Caco-2 (cell line): ENCODE measurements around the gene CENPM. TPM values are rescaled to one million over a fixed set of nuclear protein-coding genes. Genes with fewer than 3 reads are reported as not detected.

Experiments
- BruUV-seq: library from RNA; stranded (reverse); fragments of 400-500 nt; replicated peaks from 2 replicates; lab custom pipeline; 2021; lab: Mats Ljungman, UMichigan
- CTCF ChIA-PET: fragments of 300-600 bp; sonication (Branson Sonifier 250); formaldehyde crosslinking; loops from one replicate; lab custom pipeline; 2022; ENCODE audit warnings: antibody characterized with exemption; lab: Charles Lee
- POLR2A ChIA-PET: fragments of 300-600 bp; sonication (Branson Sonifier 250); formaldehyde crosslinking; loops from one replicate; lab custom pipeline; 2022; ENCODE audit warnings: antibody characterized with exemption; lab: Charles Lee
- DNase-seq, 2 experiments: peaks; one replicate each; pipeline versions ENCODE4 v3.0.0 to v3.0.0-alpha.2; 2020 to 2022
- H3K27me3 ChIP-seq: replicated peaks from 2 replicates; pipeline ENCODE4 v1.6.0; 2011; ENCODE audit warnings: low read length; ENCODE audit not compliant: control insufficient read depth, insufficient read depth
- H3K36me3 ChIP-seq: 2 replicates; pipeline ENCODE4 v1.5.1; 2011; ENCODE audit warnings: low read length; ENCODE audit not compliant: control insufficient read depth, insufficient read depth
- H3K4me1 ChIP-seq: fragments of 250-450 bp; sonication (Bioruptor Pico); 2 replicates; pipeline ENCODE4 v1.5.1; 2020; ENCODE audit warnings: mild to moderate bottlenecking
- H3K4me3 ChIP-seq: 2 replicates; pipeline ENCODE4 v1.5.1; 2011; ENCODE audit warnings: low read depth, mild to moderate bottlenecking, control low read depth, low read length
- H3K9me3 ChIP-seq: fragments of 250-450 bp; sonication (Bioruptor Pico); 2 replicates; pipeline ENCODE4 v1.5.1; 2020; ENCODE audit warnings: mild to moderate bottlenecking, moderate library complexity
- H3K27ac Mint-ChIP-seq: one replicate; pipeline ENCODE4 v1.8.0; 2022; ENCODE audit warnings: mixed read lengths; ENCODE audit not compliant: unreplicated experiment
- H3K27me3 Mint-ChIP-seq: one replicate; pipeline ENCODE4 v1.8.0; 2022; ENCODE audit warnings: mixed read lengths; ENCODE audit not compliant: insufficient read depth, unreplicated experiment
- H3K36me3 Mint-ChIP-seq: one replicate; pipeline ENCODE4 v1.8.0; 2022; ENCODE audit warnings: mild to moderate bottlenecking, mixed read lengths; ENCODE audit not compliant: insufficient read depth, unreplicated experiment
- H3K4me1 Mint-ChIP-seq: one replicate; pipeline ENCODE4 v1.8.0; 2022; ENCODE audit warnings: low read depth, mixed read lengths; ENCODE audit not compliant: unreplicated experiment
- H3K4me3 Mint-ChIP-seq: one replicate; pipeline ENCODE4 v1.8.0; 2022; ENCODE audit warnings: mild to moderate bottlenecking, moderate library complexity, mixed read lengths; ENCODE audit not compliant: unreplicated experiment
- H3K9me3 Mint-ChIP-seq: one replicate; pipeline ENCODE4 v1.8.0; 2022; ENCODE audit warnings: mixed read lengths; ENCODE audit not compliant: unreplicated experiment
- intact Hi-C: fragments of 100-400 bp; cut with micrococcal nuclease; formaldehyde crosslinking; loops from one replicate; pipeline ENCODE4 v1.10.0; 2022; ENCODE audit not compliant: unreplicated experiment
- total RNA-seq: library from RNA; stranded (reverse); gene quantifications from 2 replicates; pipeline ENCODE4 v1.2.3, GENCODE V29; 2022
- TF ChIP-seq, protein P1 (sequence below), 2 experiments: fragments of 200-600 bp in 1 of 2; IDR thresholded peaks; 1 replicate in 1 of 2; 2 replicates in 1 of 2; pipeline versions ENCODE4 v1.5.1 to v1.8.0; 2011 to 2022; ENCODE audit warnings: antibody characterized with exemption in 1 of 2, control low read depth in 1 of 2, inconsistent platforms in 1 of 2, low read depth in 1 of 2, low read length in 1 of 2, mild to moderate bottlenecking in 1 of 2, moderate library complexity in 1 of 2; ENCODE audit not compliant: insufficient read depth in 1 of 2, severe bottlenecking in 1 of 2, unreplicated experiment in 1 of 2

CENPM gene
- total RNA-seq, 1 experiment from 2014 or later, result 46.4 TPM

DNA sequence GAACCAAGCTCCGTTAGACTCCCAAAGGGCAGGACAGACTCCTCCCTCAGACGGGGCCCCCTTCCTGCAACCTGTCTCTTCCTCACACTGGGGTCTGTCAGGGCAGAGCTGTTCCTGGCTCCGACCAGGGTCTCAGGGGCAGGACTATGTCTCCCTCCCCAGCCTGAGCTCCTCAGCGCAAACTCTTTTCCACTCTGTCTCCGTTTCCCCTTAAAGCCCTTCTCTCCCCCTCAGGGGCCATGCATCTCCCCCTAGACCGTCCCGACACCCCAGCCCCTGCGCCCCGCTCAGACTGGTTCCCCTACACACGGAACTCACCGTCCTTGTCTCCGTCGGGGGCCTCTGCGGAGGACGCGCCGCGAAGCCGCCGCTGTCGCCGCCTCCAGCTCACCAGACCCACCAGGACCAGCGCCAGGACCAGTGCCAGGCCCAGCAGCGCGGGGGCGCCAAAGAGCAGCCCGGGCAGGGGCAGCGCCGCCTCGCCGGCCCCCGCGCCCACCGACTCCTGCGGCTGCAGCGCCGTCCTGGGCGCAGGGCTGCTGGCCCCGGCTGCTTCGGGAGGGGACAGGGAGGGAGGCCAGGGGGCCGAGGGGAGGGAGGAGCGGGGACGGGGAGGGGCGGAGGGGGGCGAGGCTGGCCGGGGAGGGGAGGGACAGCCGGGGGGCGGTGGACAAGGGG, 21.0 kb downstream of the CENPM start:
- no TSS peak for BruUV-seq
- Mint-ChIP-seq H3K4me1 (no peaks in the 10 kb centered on the region), H3K4me3 (peak overlapping the region; percentile 77), H3K36me3 (peaks cover 26% of the 10 kb centered on the region), H3K9me3 (no peaks in the 10 kb centered on the region), H3K27ac (no peak overlapping the region), H3K27me3 (no peaks in the 10 kb centered on the region)
- CTCF ChIA-PET, result interaction anchor here (0.5 to 1.8 kb wide), 21 partner anchors 9 to 739 kb away, joined by 3 to 20 read pairs (median 5); partner anchors contain the start of genes CCDC134, CENPM, NDUFA6 and SHISA8
- Histone ChIP-seq H3K4me3 (peak overlapping the region; percentile 27), H3K27me3 (no peaks in the 10 kb centered on the region), H3K4me1 (no peaks in the 10 kb centered on the region), H3K36me3 (no peaks in the 10 kb centered on the region), H3K9me3 (no peaks in the 10 kb centered on the region)
- intact Hi-C loops, result no loop called here
- POLR2A ChIA-PET, result interaction anchor here (0.6 to 1.3 kb wide), 4 partner anchors 14 to 97 kb away, joined by 3 to 15 read pairs (median 3); partner anchors contain the start of gene CENPM
- TF ChIP-seq, protein P1, sequence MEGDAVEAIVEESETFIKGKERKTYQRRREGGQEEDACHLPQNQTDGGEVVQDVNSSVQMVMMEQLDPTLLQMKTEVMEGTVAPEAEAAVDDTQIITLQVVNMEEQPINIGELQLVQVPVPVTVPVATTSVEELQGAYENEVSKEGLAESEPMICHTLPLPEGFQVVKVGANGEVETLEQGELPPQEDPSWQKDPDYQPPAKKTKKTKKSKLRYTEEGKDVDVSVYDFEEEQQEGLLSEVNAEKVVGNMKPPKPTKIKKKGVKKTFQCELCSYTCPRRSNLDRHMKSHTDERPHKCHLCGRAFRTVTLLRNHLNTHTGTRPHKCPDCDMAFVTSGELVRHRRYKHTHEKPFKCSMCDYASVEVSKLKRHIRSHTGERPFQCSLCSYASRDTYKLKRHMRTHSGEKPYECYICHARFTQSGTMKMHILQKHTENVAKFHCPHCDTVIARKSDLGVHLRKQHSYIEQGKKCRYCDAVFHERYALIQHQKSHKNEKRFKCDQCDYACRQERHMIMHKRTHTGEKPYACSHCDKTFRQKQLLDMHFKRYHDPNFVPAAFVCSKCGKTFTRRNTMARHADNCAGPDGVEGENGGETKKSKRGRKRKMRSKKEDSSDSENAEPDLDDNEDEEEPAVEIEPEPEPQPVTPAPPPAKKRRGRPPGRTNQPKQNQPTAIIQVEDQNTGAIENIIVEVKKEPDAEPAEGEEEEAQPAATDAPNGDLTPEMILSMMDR (IDR thresholded peaks at IDR 0.05; ENCODE audit: insufficient read depth in 1 of 2, low read depth in 1 of 2, low read length in 1 of 2, severe bottlenecking in 1 of 2, unreplicated experiment in 1 of 2), result peak; percentile 75 to 77
- peak; percentile 73 to 92 for DNase-seq

DNA sequence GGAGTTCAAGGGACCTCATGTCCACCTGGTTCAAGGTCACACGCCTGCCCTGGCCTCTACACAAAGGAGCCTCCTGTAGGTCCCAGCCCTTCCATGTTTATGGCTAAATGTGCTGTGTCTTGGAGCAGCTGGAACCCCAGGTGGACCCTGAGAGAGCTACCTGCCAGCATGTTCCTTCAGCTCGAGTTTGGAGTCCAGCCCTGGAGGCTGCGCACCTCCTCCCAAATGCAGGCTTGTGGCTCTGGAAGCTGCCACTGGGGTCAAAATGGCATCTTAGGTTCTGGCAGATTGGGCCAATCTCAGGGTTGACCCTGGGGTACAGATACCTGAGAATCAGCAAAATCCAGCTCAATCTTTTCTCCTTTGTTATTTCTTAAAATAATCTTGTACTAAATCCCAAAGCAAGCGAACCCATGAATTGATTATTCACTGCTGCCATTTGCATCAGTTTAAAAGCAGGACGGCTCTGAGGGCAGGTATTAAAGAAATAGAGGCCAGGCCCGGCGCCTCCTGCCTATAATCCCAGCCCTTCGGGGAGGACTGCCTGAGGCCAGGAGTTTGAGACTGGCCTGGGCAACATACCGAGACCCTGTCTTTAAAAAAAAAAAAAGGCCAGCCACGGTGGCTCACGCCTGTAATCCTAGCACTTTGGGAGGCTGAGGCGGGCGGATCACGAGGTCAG, 23.2 kb downstream of the CENPM start:
- H3K27me3 Mint-ChIP-seq, result no peaks in the 10 kb centered on the region
- H3K27me3 ChIP-seq, result no peaks in the 10 kb centered on the region
- ChIA-PET POLR2A (no interaction called here), CTCF (interaction anchor here (0.6 kb wide), 1 partner anchor 921 kb away, joined by 5 read pairs; no protein-coding TSS in a partner anchor)
- no peaks in the 10 kb centered on the region for H3K4me1 Mint-ChIP-seq
- H3K36me3 Mint-ChIP-seq, result peaks cover 23% of the 10 kb centered on the region
- no peak overlapping the region for H3K4me3 Mint-ChIP-seq
- no peaks in the 10 kb centered on the region for H3K9me3 ChIP-seq
- no peaks in the 10 kb centered on the region for H3K36me3 ChIP-seq
- H3K4me3 ChIP-seq, result no peak overlapping the region
- no peak overlapping the region for H3K27ac Mint-ChIP-seq
- no peak for DNase-seq
- H3K4me1 ChIP-seq, result no peaks in the 10 kb centered on the region
- BruUV-seq, result TSS peak; percentile 19
- TF ChIP-seq, protein P1 (IDR thresholded peaks at IDR 0.05; ENCODE audit: insufficient read depth in 1 of 2, low read depth in 1 of 2, low read length in 1 of 2, severe bottlenecking in 1 of 2, unreplicated experiment in 1 of 2), result no peak
- intact Hi-C loops, result no loop called here
- no peaks in the 10 kb centered on the region for H3K9me3 Mint-ChIP-seq

DNA sequence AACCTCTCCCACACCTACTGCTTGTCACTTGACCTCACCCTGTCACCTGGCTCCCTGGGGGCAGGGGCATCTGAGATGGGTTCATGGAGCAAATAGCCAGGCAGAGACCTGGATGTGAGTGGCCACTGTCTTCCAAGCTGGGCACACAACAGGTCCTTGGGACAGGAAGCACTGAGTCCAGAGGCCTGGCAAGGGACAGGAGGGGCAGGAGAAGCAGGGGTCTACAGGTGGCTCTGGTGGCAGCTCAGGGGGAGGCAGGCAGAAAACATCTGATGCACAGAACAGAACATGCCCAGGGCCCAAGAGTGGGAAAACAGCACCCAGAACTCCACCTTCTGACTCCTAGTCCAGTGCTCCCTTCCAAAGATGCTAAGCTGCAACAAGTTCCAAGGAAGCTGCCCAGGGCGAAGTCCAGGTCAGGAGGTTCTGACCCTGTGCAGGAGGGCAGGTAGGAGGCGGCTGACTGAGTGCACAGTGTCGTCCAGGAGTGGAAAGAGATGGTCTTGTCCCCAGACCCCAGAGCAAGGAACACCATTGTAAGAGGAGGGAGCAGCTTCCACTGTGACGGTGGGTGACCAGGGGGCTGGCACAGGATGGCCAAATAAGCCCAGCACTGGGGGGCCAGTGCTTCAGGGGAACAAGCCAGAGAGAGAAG, 23.9 kb downstream of the CENPM start:
- CTCF ChIA-PET, result no interaction called here
- Mint-ChIP-seq H3K4me3 (no peak overlapping the region), H3K36me3 (peaks cover 16% of the 10 kb centered on the region), H3K9me3 (no peaks in the 10 kb centered on the region), H3K27ac (no peak overlapping the region), H3K4me1 (no peaks in the 10 kb centered on the region), H3K27me3 (no peaks in the 10 kb centered on the region)
- no peaks in the 10 kb centered on the region for H3K36me3 ChIP-seq
- no peaks in the 10 kb centered on the region for H3K9me3 ChIP-seq
- no peaks in the 10 kb centered on the region for H3K4me1 ChIP-seq
- TF ChIP-seq, protein P1 (IDR thresholded peaks at IDR 0.05; ENCODE audit: insufficient read depth in 1 of 2, low read depth in 1 of 2, low read length in 1 of 2, severe bottlenecking in 1 of 2, unreplicated experiment in 1 of 2), result no peak
- POLR2A ChIA-PET, result interaction anchor here (0.6 kb wide), 2 partner anchors 175 to 269 kb away, joined by 13 to 15 read pairs; no protein-coding TSS in a partner anchor
- no peak overlapping the region for H3K4me3 ChIP-seq
- intact Hi-C loops, result no loop called here
- DNase-seq, result no peak
- H3K27me3 ChIP-seq, result no peaks in the 10 kb centered on the region
- BruUV-seq, result no TSS peak
